ENCODE results near the gene GCAT.

DNA sequence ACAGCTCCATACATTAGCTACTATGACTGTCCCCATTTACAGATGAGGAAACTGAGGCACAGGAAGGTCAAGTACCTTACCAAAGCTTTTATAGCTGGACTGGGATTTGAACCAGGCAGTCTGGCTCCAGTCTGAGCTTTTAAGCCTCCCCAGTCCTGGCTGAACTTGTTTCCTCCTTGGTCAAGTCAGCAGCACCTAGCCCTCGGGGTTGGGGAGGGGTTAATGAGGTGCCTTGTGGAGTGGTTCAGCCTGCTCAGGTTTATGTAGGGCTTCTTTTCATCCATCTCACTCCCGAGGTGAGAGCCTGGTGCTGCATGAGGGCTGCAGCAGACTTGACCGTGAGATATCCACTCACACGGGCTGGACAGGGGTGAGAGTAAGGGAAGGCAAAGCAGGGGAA lies 36.7 kb upstream of the GCAT start:
- TF ChIP-seq CTCF (IDR thresholded peaks at IDR 0.05): no peak
- no peak for TF ChIP-seq POLR2A (IDR thresholded peaks at IDR 0.05)
